ENCODE results near the gene EPHB2.

DNA sequence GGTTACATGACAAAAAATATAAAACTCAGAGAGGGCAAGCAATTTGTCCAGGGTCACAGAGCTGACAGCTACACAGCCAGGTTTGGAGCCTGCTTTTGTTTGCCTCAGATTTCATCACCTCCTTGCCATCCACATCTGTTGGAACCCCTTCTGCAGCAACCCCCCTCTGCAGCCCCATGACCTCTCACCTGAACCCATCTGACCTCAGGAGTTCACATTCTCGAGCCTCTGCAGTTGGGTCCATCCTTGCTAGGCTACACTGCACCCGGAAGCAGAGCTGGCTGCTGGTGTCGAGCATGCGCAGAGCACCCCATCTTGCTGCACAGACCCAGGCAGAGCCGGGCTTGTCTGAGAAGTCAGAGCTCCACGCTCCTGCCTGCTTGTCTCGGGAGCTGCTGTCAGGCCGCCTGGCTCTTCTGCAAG is 47.6 kb upstream of the EPHB2 start:
- TF ChIP-seq, protein P1, sequence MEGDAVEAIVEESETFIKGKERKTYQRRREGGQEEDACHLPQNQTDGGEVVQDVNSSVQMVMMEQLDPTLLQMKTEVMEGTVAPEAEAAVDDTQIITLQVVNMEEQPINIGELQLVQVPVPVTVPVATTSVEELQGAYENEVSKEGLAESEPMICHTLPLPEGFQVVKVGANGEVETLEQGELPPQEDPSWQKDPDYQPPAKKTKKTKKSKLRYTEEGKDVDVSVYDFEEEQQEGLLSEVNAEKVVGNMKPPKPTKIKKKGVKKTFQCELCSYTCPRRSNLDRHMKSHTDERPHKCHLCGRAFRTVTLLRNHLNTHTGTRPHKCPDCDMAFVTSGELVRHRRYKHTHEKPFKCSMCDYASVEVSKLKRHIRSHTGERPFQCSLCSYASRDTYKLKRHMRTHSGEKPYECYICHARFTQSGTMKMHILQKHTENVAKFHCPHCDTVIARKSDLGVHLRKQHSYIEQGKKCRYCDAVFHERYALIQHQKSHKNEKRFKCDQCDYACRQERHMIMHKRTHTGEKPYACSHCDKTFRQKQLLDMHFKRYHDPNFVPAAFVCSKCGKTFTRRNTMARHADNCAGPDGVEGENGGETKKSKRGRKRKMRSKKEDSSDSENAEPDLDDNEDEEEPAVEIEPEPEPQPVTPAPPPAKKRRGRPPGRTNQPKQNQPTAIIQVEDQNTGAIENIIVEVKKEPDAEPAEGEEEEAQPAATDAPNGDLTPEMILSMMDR (IDR thresholded peaks at IDR 0.05) = no peak
- TF ChIP-seq EP300 (IDR thresholded peaks at IDR 0.05) = no peak
- no peak for TF ChIP-seq POLR2A (IDR thresholded peaks at IDR 0.05)
